A549 (cell line): ENCODE measurements around the gene CFLAR. TPM values are rescaled to one million over a fixed set of nuclear protein-coding genes. Genes with fewer than 3 reads are reported as not detected.

Experiments
- ATAC-seq, 2 experiments: fragments of 200-7000 bp in 1 of 2; fragments of >200 bp in 1 of 2; cut with Nextera tagmentation in 1 of 2; cut with Tn5 transposase in 1 of 2; 3 replicates each; pipeline versions ENCODE4 v1.8.0 to v1.9.1; 2018 to 2020; ENCODE audit warnings: mild to moderate bottlenecking in 1 of 2, moderate library complexity in 1 of 2
- CTCF ChIA-PET: fragments of 300-600 bp; sonication (Branson Sonifier 250); formaldehyde crosslinking; extraction: SDS; loops from one replicate; lab custom pipeline; 2021; ENCODE audit warnings: antibody characterized with exemption, inconsistent platforms; lab: Yijun Ruan, JAX
- POLR2A ChIA-PET: fragments of 350-600 bp; formaldehyde crosslinking; extraction: SDS; loops from one replicate; lab custom pipeline; 2021; ENCODE audit warnings: antibody characterized with exemption, inconsistent platforms; lab: Yijun Ruan, JAX
- DNase-seq, 2 experiments: peaks; one replicate each; pipeline versions ENCODE4 v3.0.0 to v3.0.0-alpha.2; 2011 to 2016; ENCODE audit warnings: low read depth in 1 of 2, low spot score in 1 of 2
- FAIRE-seq: peaks from 2 replicates; lab custom pipeline; 2011; peaks lifted over from hg19 to GRCh38; lab: Jason Lieb, UNC
- H3K27ac ChIP-seq, 2 experiments: fragments of >200 bp; sonication (Bioruptor Twin); formaldehyde crosslinking; 3 replicates each; pipeline ENCODE4 v1.5.1; 2016 to 2017
- H3K4me1 ChIP-seq: fragments of >200 bp; sonication (Bioruptor Twin); formaldehyde crosslinking; 3 replicates; pipeline ENCODE4 v1.6.1; 2016
- H3K4me2 ChIP-seq: fragments of >200 bp; sonication (Bioruptor Twin); formaldehyde crosslinking; 3 replicates; pipeline ENCODE4 v1.6.1; 2016
- H3K4me3 ChIP-seq: fragments of >200 bp; sonication (Bioruptor Twin); formaldehyde crosslinking; 3 replicates; pipeline ENCODE4 v1.5.1; 2016
- H3K9me3 ChIP-seq: fragments of >200 bp; sonication (Bioruptor Twin); formaldehyde crosslinking; 3 replicates; pipeline ENCODE4 v1.6.1; 2016
- ATOH8 ChIP-seq: fragments of 250-450 bp; sonication (Bioruptor Pico); IDR thresholded peaks from 2 replicates; pipeline ENCODE4 v1.5.0; 2020; ENCODE audit warnings: low read depth, mild to moderate bottlenecking, moderate library complexity
- BCL3 ChIP-seq: fragments of >200 bp; sonication (Bioruptor Twin); formaldehyde crosslinking; IDR thresholded peaks from 3 replicates; pipeline ENCODE4 v1.6.1; 2016
- CBX2 ChIP-seq: fragments of 200-600 bp; sonication (generic); IDR thresholded peaks from 2 replicates; pipeline ENCODE4 v1.6.1; 2016; ENCODE audit warnings: low read depth, mild to moderate bottlenecking, borderline replicate concordance
- CBX8 ChIP-seq: fragments of 200-600 bp; sonication (generic); IDR thresholded peaks from 2 replicates; pipeline ENCODE4 v1.6.1; 2016
- EHF ChIP-seq: fragments of 250-450 bp; sonication (Bioruptor Pico); IDR thresholded peaks from 2 replicates; pipeline ENCODE4 v1.5.0; 2020; ENCODE audit warnings: mild to moderate bottlenecking
- EHMT2 ChIP-seq: fragments of 200-600 bp; sonication (generic); IDR thresholded peaks from 2 replicates; pipeline ENCODE4 v1.6.1; 2016; ENCODE audit warnings: antibody characterized with exemption, low read depth, mild to moderate bottlenecking, moderate library complexity
- EP300 ChIP-seq, 2 experiments: fragments of >200 bp; sonication (Bioruptor Twin); formaldehyde crosslinking; IDR thresholded peaks; 2 replicates in 1 of 2; 3 replicates in 1 of 2; pipeline ENCODE4 v1.6.1; 2016 to 2017
- FOXS1 ChIP-seq: fragments of 250-450 bp; sonication (Bioruptor Pico); IDR thresholded peaks from 2 replicates; pipeline ENCODE4 v1.5.0; 2020; ENCODE audit warnings: mild to moderate bottlenecking, moderate library complexity
- GATA3 ChIP-seq: IDR thresholded peaks from 2 replicates; pipeline ENCODE4 v1.6.1; 2012; ENCODE audit warnings: borderline replicate concordance
- HDAC2 ChIP-seq: fragments of 200-600 bp; sonication (generic); IDR thresholded peaks from 2 replicates; pipeline ENCODE4 v1.6.1; 2016
- HOXA7 ChIP-seq: fragments of 250-450 bp; sonication (Bioruptor Pico); IDR thresholded peaks from 2 replicates; pipeline ENCODE4 v1.5.0; 2020; ENCODE audit warnings: mild to moderate bottlenecking, moderate library complexity
- HOXB13 ChIP-seq: fragments of 250-450 bp; sonication (Bioruptor Pico); IDR thresholded peaks from 2 replicates; pipeline ENCODE4 v1.5.0; 2020; ENCODE audit warnings: low read depth, mild to moderate bottlenecking, moderate library complexity
- KDM1A ChIP-seq: fragments of 200-600 bp; sonication (generic); IDR thresholded peaks from 2 replicates; pipeline ENCODE4 v1.6.1; 2016; ENCODE audit warnings: low read depth, mild to moderate bottlenecking
- KDM5A ChIP-seq: fragments of 200-600 bp; sonication (generic); IDR thresholded peaks from 2 replicates; pipeline ENCODE4 v1.6.1; 2016; ENCODE audit warnings: antibody characterized with exemption, mild to moderate bottlenecking
- MAZ ChIP-seq: fragments of 150-350 bp; IDR thresholded peaks from 2 replicates; pipeline ENCODE4 v1.6.1; 2014; ENCODE audit warnings: antibody characterized with exemption, low read depth, low read length, borderline replicate concordance
- MYC ChIP-seq: IDR thresholded peaks from 2 replicates; pipeline ENCODE4 v1.6.1; 2012; ENCODE audit warnings: mild to moderate bottlenecking, inconsistent platforms, low read length, improper control_type of control experiment, borderline replicate concordance
- NPAS2 ChIP-seq: fragments of 250-450 bp; sonication (Bioruptor Pico); IDR thresholded peaks from 2 replicates; pipeline ENCODE4 v1.8.0; 2022; ENCODE audit warnings: mild to moderate bottlenecking, moderate library complexity, borderline replicate concordance
- NR3C1 ChIP-seq: fragments of >200 bp; sonication (Bioruptor Twin); formaldehyde crosslinking; IDR thresholded peaks from 3 replicates; pipeline ENCODE4 v1.6.1; 2017
- PHF8 ChIP-seq: fragments of 200-600 bp; sonication (generic); IDR thresholded peaks from 2 replicates; pipeline ENCODE4 v1.6.1; 2016; ENCODE audit warnings: low read depth, mild to moderate bottlenecking, antibody characterized with exemption, moderate library complexity, borderline replicate concordance
- POLR2A ChIP-seq: IDR thresholded peaks from 2 replicates; pipeline ENCODE4 v1.6.1; 2012; ENCODE audit warnings: mild to moderate bottlenecking, low read length
- RAD21 ChIP-seq, 2 experiments: fragments of >200 bp in 1 of 2; sonication (Bioruptor Twin) in 1 of 2; formaldehyde crosslinking in 1 of 2; IDR thresholded peaks in 1 of 2; conservative IDR thresholded peaks in 1 of 2; 2 replicates in 1 of 2; 3 replicates in 1 of 2; pipeline ENCODE4 v1.6.1; 2012 to 2018; ENCODE audit warnings: inconsistent platforms in 1 of 2
- RCOR1 ChIP-seq: fragments of 150-350 bp; IDR thresholded peaks from 2 replicates; pipeline ENCODE4 v1.6.1; 2014; ENCODE audit warnings: antibody characterized with exemption, low read length, low read depth
- SMC3 ChIP-seq: fragments of >200 bp; sonication (Bioruptor Twin); formaldehyde crosslinking; IDR thresholded peaks from 3 replicates; pipeline ENCODE4 v1.6.1; 2018; ENCODE audit warnings: inconsistent platforms
- SREBF2 ChIP-seq: fragments of 450-650 bp; IDR thresholded peaks from 2 replicates; pipeline ENCODE4 v1.6.1; 2014; ENCODE audit warnings: mild to moderate bottlenecking, moderate library complexity
- TFCP2L1 ChIP-seq: fragments of 250-450 bp; sonication (Bioruptor Pico); IDR thresholded peaks from 2 replicates; pipeline ENCODE4 v1.5.0; 2021; ENCODE audit warnings: mild to moderate bottlenecking
- TP53 ChIP-seq: fragments of 250-450 bp; sonication (Bioruptor Pico); IDR thresholded peaks from 2 replicates; pipeline ENCODE4 v1.5.0; 2021; ENCODE audit warnings: mild to moderate bottlenecking, moderate library complexity
- USF2 ChIP-seq: fragments of 450-650 bp; IDR thresholded peaks from 2 replicates; pipeline ENCODE4 v1.6.1; 2014; ENCODE audit warnings: antibody characterized with exemption
- ZFP36 ChIP-seq: fragments of 450-650 bp; IDR thresholded peaks from 2 replicates; pipeline ENCODE4 v1.6.1; 2014; ENCODE audit warnings: borderline replicate concordance; ENCODE audit not compliant: partially characterized antibody
- ZNF302 ChIP-seq: fragments of 250-450 bp; sonication (Bioruptor Pico); IDR thresholded peaks from 2 replicates; pipeline ENCODE4 v1.9.0; 2021; ENCODE audit warnings: inconsistent platforms, mild to moderate bottlenecking, moderate library complexity
- WGBS: methylation state at CpG from one replicate; pipeline ENCODE4 v1.1.6; 2017; ENCODE audit errors: missing lambda C conversion rate; 5-methylcytosine and 5-hydroxymethylcytosine counted together
- polyA plus RNA-seq, 4 experiments: library from polyadenylated mRNA; depleted of rRNA in 3 of 4; stranded (reverse); fragments of >200 nt; fragmentation: RNase III in 1 of 4; extraction: RNeasy Plus Mini Kit Qiagen cat#74134 plus additional on column Dnase treatment in 1 of 4; gene quantifications; 2 replicates in 3 of 4; 3 replicates in 1 of 4; pipeline ENCODE4 v1.2.3, GENCODE V29; 2011 to 2017

Gene CFLAR
- polyA plus RNA-seq, 2 of the 4 experiments (the other 2 are of a cell fraction): 56.5 to 89.4 TPM

GRCh38 chr2:201204655-201205514 is 88.9 kb downstream of the CFLAR start:
- no peaks in the 10 kb centered on the region for H3K4me1 ChIP-seq
- ATAC-seq (no peak), FAIRE-seq (no peak), DNase-seq (no peak)
- POLR2A ChIA-PET: no interaction called here
- H3K9me3 ChIP-seq: no peaks in the 10 kb centered on the region
- CTCF ChIA-PET: interaction anchor here (0.6 kb wide), 1 partner anchor 12 kb away, joined by 3 read pairs; no protein-coding TSS in a partner anchor
- H3K4me3 ChIP-seq: no peak overlapping the region
- TF ChIP-seq TFCP2L1 (CRISPR knock-in tag) (no peak), RCOR1 (no peak), CBX2 (no peak), NPAS2 (CRISPR knock-in tag) (no peak), BCL3 (no peak), USF2 (no peak), HOXA7 (CRISPR knock-in tag) (no peak), SREBF2 (no peak), NR3C1 (no peak), KDM5A (no peak), MAZ (no peak), ZNF302 (no peak), MYC (no peak)
- no peak overlapping the region for H3K27ac ChIP-seq
- no peak overlapping the region for H3K4me2 ChIP-seq
- 87% methylated on average over 9 of the region's 9 CpGs for WGBS

- Histone ChIP-seq H3K9me3 (no peaks in the 10 kb centered on the region), H3K27ac (no peak overlapping the region), H3K4me3 (no peak overlapping the region), H3K4me1 (no peaks in the 10 kb centered on the region), H3K4me2 (no peak overlapping the region)
- ATAC-seq: no peak
- 86% methylated on average over 3 of the region's 3 CpGs for WGBS
- CTCF ChIA-PET: no interaction called here
- no peak for DNase-seq
- FAIRE-seq: no peak
- POLR2A ChIA-PET: no interaction called here
- TF ChIP-seq CBX8 (no peak), EHF (CRISPR knock-in tag) (no peak), SMC3 (no peak), EHMT2 (no peak), PHF8 (no peak)
These were observed 89.5 kb downstream of the CFLAR start for GRCh38 chr2:201205515-201205849.

GRCh38 chr2:201208563-201209252 is 92.7 kb downstream of the CFLAR start:
- DNase-seq: no peak
- CTCF ChIA-PET: interaction anchor here (0.6 to 3.0 kb wide), 5 partner anchors 11 to 26 kb away, joined by 3 to 11 read pairs (median 4); partner anchors contain the start of gene CASP10
- H3K4me1 ChIP-seq: no peaks in the 10 kb centered on the region
- 92% methylated on average over 12 of the region's 12 CpGs for WGBS
- POLR2A ChIA-PET: no interaction called here
- H3K9me3 ChIP-seq: no peaks in the 10 kb centered on the region
- no peak overlapping the region for H3K27ac ChIP-seq
- no peak for FAIRE-seq
- no peak for ATAC-seq
- no peak overlapping the region for H3K4me3 ChIP-seq
- no peak overlapping the region for H3K4me2 ChIP-seq
- TF ChIP-seq HDAC2: no peak
- no peak for TF ChIP-seq ZNF302
- no peak for TF ChIP-seq USF2
- no peak for TF ChIP-seq MYC
- TF ChIP-seq TP53 (CRISPR knock-in tag): no peak
- no peak for TF ChIP-seq GATA3
- TF ChIP-seq NPAS2 (CRISPR knock-in tag): no peak
- TF ChIP-seq FOXS1: no peak
- no peak for TF ChIP-seq ZFP36
- no peak for TF ChIP-seq EP300 (IDR thresholded peaks at IDR 0.05)
- TF ChIP-seq RAD21 (conservative IDR thresholded peaks at IDR 0.05 in 1 of 2, IDR thresholded peaks at IDR 0.05 in 1 of 2): no peak
- TF ChIP-seq HOXB13 (CRISPR knock-in tag): no peak
- no peak for TF ChIP-seq EHMT2
- no peak for TF ChIP-seq KDM1A
- TF ChIP-seq ATOH8 (CRISPR knock-in tag): no peak
- no peak for TF ChIP-seq HOXA7 (CRISPR knock-in tag)
- TF ChIP-seq POLR2A: no peak
